Keratinocyte (primary cell): ENCODE data around the gene RBM42. TPM values are rescaled to one million over a fixed set of nuclear protein-coding genes. Genes with fewer than 3 reads are reported as not detected.

Experiments
- DNase-seq: peaks from one replicate; pipeline ENCODE4 v3.0.0-alpha.2; 2011; ENCODE audit warnings: low read depth, missing footprints, low spot score
- FAIRE-seq: peaks from 2 replicates; lab custom pipeline; 2011; peaks lifted over from hg19 to GRCh38; lab: Jason Lieb, UNC
- H2AFZ ChIP-seq: 2 replicates; pipeline ENCODE4 v1.6.0; 2012; ENCODE audit warnings: low read length, control low read depth, inconsistent platforms; ENCODE audit not compliant: control insufficient read depth
- H3K27ac ChIP-seq: 2 replicates; pipeline ENCODE4 v1.5.1; 2011; ENCODE audit warnings: low read length; ENCODE audit not compliant: control insufficient read depth, insufficient read depth
- H3K27me3 ChIP-seq: 3 replicates; pipeline ENCODE4 v1.6.0; 2011; ENCODE audit warnings: low read length; ENCODE audit not compliant: control insufficient read depth, insufficient read depth; ENCODE audit errors: extremely low read depth
- H3K36me3 ChIP-seq, 2 experiments: 2 replicates in 1 of 2; 3 replicates in 1 of 2; pipeline ENCODE4 v1.5.1; 2011; ENCODE audit warnings: low read length in 2 of 2, mild to moderate bottlenecking in 1 of 2; ENCODE audit not compliant: control insufficient read depth in 2 of 2, insufficient read depth in 2 of 2; ENCODE audit errors: extremely low read depth in 1 of 2
- H3K4me1 ChIP-seq: 3 replicates; pipeline ENCODE4 v1.5.1; 2011; ENCODE audit warnings: low read length; ENCODE audit not compliant: control insufficient read depth, insufficient read depth; ENCODE audit errors: extremely low read depth
- H3K4me2 ChIP-seq: 3 replicates; pipeline ENCODE4 v1.6.0; 2011; ENCODE audit warnings: low read depth, low read length; ENCODE audit not compliant: control insufficient read depth, insufficient read depth; ENCODE audit errors: extremely low read depth
- H3K4me3 ChIP-seq, 3 experiments: fragments of 200-600 bp in 1 of 3; sonication (generic) in 1 of 3; 2 replicates in 2 of 3; 3 replicates in 1 of 3; pipeline ENCODE4 v1.5.1; 2011 to 2016; ENCODE audit warnings: low read length in 3 of 3, mild to moderate bottlenecking in 3 of 3, control low read depth in 2 of 3, inconsistent platforms in 1 of 3, low read depth in 1 of 3, mixed read lengths in 1 of 3, mixed run types in 1 of 3, moderate library complexity in 1 of 3; ENCODE audit not compliant: control insufficient read depth in 2 of 3, insufficient read depth in 2 of 3; ENCODE audit errors: extremely low read depth in 1 of 3
- H3K79me2 ChIP-seq: 2 replicates; pipeline ENCODE4 v1.6.0; 2012; ENCODE audit warnings: low read length; ENCODE audit not compliant: control insufficient read depth, insufficient read depth
- H3K9ac ChIP-seq: 3 replicates; pipeline ENCODE4 v1.6.0; 2011; ENCODE audit warnings: low read length; ENCODE audit not compliant: control insufficient read depth, insufficient read depth; ENCODE audit errors: extremely low read depth
- H3K9me1 ChIP-seq: 3 replicates; pipeline ENCODE4 v1.6.0; 2011; ENCODE audit warnings: low read length; ENCODE audit not compliant: control insufficient read depth, insufficient read depth; ENCODE audit errors: extremely low read depth
- H3K9me3 ChIP-seq: 2 replicates; pipeline ENCODE4 v1.5.1; 2012; ENCODE audit warnings: low read depth, low read length; ENCODE audit not compliant: control insufficient read depth
- H4K20me1 ChIP-seq: 3 replicates; pipeline ENCODE4 v1.6.0; 2011; ENCODE audit warnings: low read length; ENCODE audit not compliant: control insufficient read depth, insufficient read depth; ENCODE audit errors: extremely low read depth
- EZH2 ChIP-seq: IDR thresholded peaks from one replicate; pipeline ENCODE4 v1.6.1; 2012; ENCODE audit warnings: inconsistent platforms, mild to moderate bottlenecking, low read length, moderate library complexity
- dilution Hi-C: fragments of 300-500 bp; cut with MboI; formaldehyde crosslinking; loops from one replicate; pipeline ENCODE4 v1.7.0; 2020; ENCODE audit warnings: low sequenced_read_pairs; ENCODE audit not compliant: extremely low pct_ligation_motif_present
- polyA plus RNA-seq, 5 experiments: library from polyadenylated mRNA; depleted of rRNA in 3 of 5; stranded (reverse) in 3 of 5; stranded (forward) in 1 of 5; unstranded in 1 of 5; fragments of >200 nt; gene quantifications; 1 replicate in 1 of 5; 2 replicates in 3 of 5; 3 replicates in 1 of 5; pipeline versions ENCODE4 v1.2.1 to v1.2.3, GENCODE V29; 2011 to 2012; ENCODE audit warnings: missing spikeins in 2 of 5, low read depth in 1 of 5, low replicate concordance in 1 of 5
- TF ChIP-seq, protein P1 (sequence below), 3 experiments: IDR thresholded peaks in 1 of 3; conservative IDR thresholded peaks in 1 of 3; optimal IDR thresholded peaks in 1 of 3; 2 replicates in 2 of 3; 3 replicates in 1 of 3; pipeline versions ENCODE3 to v1.5.1; 2011; ENCODE audit warnings: low read length in 3 of 3, mild to moderate bottlenecking in 3 of 3, moderate library complexity in 2 of 3, control low read depth in 1 of 3, inconsistent platforms in 1 of 3; ENCODE audit not compliant: insufficient read depth in 2 of 3; ENCODE audit errors: extremely low read depth in 1 of 3

Gene RBM42
- polyA plus RNA-seq, 1 donor (not counting 4 experiments of a cell fraction or from before 2014, with no cell fraction given): 29.8 TPM

DNA sequence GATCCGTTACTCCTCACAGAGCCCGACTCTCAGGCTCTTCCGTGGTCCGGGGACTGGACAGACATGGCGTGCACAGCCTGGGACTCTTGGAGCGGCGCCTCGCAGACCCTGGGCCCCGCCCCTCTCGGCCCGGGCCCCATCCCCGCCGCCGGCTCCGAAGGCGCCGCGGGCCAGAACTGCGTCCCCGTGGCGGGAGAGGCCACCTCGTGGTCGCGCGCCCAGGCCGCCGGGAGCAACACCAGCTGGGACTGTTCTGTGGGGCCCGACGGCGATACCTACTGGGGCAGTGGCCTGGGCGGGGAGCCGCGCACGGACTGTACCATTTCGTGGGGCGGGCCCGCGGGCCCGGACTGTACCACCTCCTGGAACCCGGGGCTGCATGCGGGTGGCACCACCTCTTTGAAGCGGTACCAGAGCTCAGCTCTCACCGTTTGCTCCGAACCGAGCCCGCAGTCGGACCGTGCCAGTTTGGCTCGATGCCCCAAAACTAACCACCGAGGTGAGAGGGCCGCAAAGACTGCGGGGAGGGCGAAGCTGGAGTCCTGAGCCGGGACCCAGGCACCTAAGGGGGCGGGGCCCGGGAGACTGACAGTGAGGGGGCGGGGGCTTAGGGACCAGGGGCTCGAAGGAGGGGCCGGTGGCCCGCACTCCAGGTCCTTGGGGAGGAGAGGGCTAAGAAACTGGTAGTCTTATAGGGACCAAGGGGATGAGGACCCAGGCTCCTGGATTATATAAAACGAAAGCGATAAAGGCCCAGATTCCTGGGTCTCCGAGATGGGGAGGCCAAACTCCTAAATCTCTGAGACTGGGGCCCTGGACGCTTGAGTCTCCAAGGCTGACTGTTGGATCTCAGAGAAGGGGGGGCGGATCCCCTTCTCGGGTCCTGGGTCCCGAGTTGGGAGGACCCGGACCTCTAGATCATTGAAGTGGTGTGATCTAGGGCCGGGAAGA, 14.7 kb downstream of the RBM42 start:
- Histone ChIP-seq H3K9me1 (no peaks in the 10 kb centered on the region), H4K20me1 (no peaks in the 10 kb centered on the region), H3K79me2 (peaks cover 4% of the 10 kb centered on the region), H3K27me3 (no peaks in the 10 kb centered on the region), H3K36me3 (no peaks in the 10 kb centered on the region), H3K27ac (peak overlapping the region; percentile 71), H2AFZ (peak overlapping the region; percentile 98), H3K9me3 (no peaks in the 10 kb centered on the region), H3K4me1 (peaks cover 15% of the 10 kb centered on the region), H3K9ac (peak overlapping the region; percentile 76), H3K4me2 (peak overlapping the region; percentile 96), H3K4me3 (peak overlapping the region; percentile 41 to 80 (median 78))
- dilution Hi-C loops: no loop called here
- no peak for FAIRE-seq
- no peak for DNase-seq
- TF ChIP-seq, protein P1, sequence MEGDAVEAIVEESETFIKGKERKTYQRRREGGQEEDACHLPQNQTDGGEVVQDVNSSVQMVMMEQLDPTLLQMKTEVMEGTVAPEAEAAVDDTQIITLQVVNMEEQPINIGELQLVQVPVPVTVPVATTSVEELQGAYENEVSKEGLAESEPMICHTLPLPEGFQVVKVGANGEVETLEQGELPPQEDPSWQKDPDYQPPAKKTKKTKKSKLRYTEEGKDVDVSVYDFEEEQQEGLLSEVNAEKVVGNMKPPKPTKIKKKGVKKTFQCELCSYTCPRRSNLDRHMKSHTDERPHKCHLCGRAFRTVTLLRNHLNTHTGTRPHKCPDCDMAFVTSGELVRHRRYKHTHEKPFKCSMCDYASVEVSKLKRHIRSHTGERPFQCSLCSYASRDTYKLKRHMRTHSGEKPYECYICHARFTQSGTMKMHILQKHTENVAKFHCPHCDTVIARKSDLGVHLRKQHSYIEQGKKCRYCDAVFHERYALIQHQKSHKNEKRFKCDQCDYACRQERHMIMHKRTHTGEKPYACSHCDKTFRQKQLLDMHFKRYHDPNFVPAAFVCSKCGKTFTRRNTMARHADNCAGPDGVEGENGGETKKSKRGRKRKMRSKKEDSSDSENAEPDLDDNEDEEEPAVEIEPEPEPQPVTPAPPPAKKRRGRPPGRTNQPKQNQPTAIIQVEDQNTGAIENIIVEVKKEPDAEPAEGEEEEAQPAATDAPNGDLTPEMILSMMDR (optimal IDR thresholded peaks at IDR 0.05 in 1 of 3, IDR thresholded peaks at IDR 0.05 in 1 of 3, conservative IDR thresholded peaks at IDR 0.05 in 1 of 3; ENCODE audit: extremely low read depth in 1 of 3, insufficient read depth in 2 of 3, low read length in 3 of 3): peak in 1 of 3 experiments; percentile 7
- TF ChIP-seq EZH2: no peak

DNA sequence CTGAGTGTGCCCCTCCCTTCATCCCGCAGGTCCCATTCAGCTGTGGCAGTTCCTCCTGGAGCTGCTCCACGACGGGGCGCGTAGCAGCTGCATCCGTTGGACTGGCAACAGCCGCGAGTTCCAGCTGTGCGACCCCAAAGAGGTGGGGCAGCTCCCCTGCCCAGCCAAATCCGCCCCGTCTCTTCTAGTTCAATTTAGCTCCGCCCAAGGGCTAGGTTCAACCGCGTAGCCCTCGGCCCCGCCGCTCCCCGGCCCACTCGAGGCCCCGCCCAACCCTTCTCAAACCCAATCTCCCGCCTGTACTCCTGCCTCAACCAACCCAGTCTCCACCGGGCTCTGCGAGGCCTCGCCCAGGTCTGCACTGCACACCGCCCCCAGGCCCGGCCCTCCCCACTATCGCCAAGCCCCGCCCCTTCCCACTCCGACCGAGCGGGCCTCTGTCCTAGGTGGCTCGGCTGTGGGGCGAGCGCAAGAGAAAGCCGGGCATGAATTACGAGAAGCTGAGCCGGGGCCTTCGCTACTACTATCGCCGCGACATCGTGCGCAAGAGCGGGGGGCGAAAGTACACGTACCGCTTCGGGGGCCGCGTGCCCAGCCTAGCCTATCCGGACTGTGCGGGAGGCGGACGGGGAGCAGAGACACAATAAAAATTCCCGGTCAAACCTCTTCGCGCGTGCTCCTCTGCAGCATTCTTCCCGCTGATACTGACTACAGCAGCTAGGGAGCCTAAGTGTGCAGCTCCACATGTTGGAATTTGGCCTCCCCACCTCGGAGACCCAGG, 15.6 kb downstream of the RBM42 start:
- H3K36me3 ChIP-seq: no peaks in the 10 kb centered on the region
- no peaks in the 10 kb centered on the region for H3K27me3 ChIP-seq
- peak overlapping the region; percentile 41 to 80 (median 78) for H3K4me3 ChIP-seq
- dilution Hi-C loops: no loop called here
- H3K9ac ChIP-seq: peak overlapping the region; percentile 76
- no peaks in the 10 kb centered on the region for H3K9me3 ChIP-seq
- H3K9me1 ChIP-seq: no peaks in the 10 kb centered on the region
- H3K27ac ChIP-seq: peak overlapping the region; percentile 71
- no peak for TF ChIP-seq EZH2
- TF ChIP-seq, protein P1 (optimal IDR thresholded peaks at IDR 0.05 in 1 of 3, IDR thresholded peaks at IDR 0.05 in 1 of 3, conservative IDR thresholded peaks at IDR 0.05 in 1 of 3; ENCODE audit: extremely low read depth in 1 of 3, insufficient read depth in 2 of 3, low read length in 3 of 3): no peak
- DNase-seq (no peak), FAIRE-seq (no peak)
- peaks cover 13% of the 10 kb centered on the region for H3K79me2 ChIP-seq
- peak overlapping the region; percentile 90 for H2AFZ ChIP-seq
- peaks cover 19% of the 10 kb centered on the region for H3K4me1 ChIP-seq
- no peaks in the 10 kb centered on the region for H4K20me1 ChIP-seq
- H3K4me2 ChIP-seq: peak overlapping the region; percentile 96
